Gastroesophageal sphincter (tissue), 3 donors: ENCODE measurements around the gene HOXD8.

Experiments used
- POLR2AphosphoS5 ChIP-seq: sonication (generic); formaldehyde crosslinking; IDR thresholded peaks from one replicate; pipeline ENCODE4 v1.6.1; 2017; ENCODE audit warnings: antibody characterized with exemption
- TF ChIP-seq, protein P1 (sequence below), 4 experiments: fragments of 200-600 bp in 2 of 4; fragments of 450-650 bp in 2 of 4; sonication (generic) in 1 of 4; IDR thresholded peaks; one replicate each; pipeline ENCODE4 v1.5.1; 2017 to 2019; ENCODE audit warnings: antibody characterized with exemption in 4 of 4, mild to moderate bottlenecking in 2 of 4, moderate library complexity in 2 of 4

GRCh38 chr2:176158855-176159662 is 29.6 kb downstream of the HOXD8 start:
- TF ChIP-seq, protein P1, sequence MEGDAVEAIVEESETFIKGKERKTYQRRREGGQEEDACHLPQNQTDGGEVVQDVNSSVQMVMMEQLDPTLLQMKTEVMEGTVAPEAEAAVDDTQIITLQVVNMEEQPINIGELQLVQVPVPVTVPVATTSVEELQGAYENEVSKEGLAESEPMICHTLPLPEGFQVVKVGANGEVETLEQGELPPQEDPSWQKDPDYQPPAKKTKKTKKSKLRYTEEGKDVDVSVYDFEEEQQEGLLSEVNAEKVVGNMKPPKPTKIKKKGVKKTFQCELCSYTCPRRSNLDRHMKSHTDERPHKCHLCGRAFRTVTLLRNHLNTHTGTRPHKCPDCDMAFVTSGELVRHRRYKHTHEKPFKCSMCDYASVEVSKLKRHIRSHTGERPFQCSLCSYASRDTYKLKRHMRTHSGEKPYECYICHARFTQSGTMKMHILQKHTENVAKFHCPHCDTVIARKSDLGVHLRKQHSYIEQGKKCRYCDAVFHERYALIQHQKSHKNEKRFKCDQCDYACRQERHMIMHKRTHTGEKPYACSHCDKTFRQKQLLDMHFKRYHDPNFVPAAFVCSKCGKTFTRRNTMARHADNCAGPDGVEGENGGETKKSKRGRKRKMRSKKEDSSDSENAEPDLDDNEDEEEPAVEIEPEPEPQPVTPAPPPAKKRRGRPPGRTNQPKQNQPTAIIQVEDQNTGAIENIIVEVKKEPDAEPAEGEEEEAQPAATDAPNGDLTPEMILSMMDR (IDR thresholded peaks at IDR 0.05), result no peak
- TF ChIP-seq POLR2AphosphoS5, result no peak
